ENCODE measurements around the gene PCDHGC3. TPM values are rescaled to one million over a fixed set of nuclear protein-coding genes. Genes with fewer than 3 reads are reported as not detected.
A peak's percentile ranks its signal among the peaks of the same experiment; 100 is the strongest.

PCDHGC3 gene
- total RNA-seq, 4 donors from 2014 or later = 30.0 to 73.4 (median 60.4) TPM

DNA sequence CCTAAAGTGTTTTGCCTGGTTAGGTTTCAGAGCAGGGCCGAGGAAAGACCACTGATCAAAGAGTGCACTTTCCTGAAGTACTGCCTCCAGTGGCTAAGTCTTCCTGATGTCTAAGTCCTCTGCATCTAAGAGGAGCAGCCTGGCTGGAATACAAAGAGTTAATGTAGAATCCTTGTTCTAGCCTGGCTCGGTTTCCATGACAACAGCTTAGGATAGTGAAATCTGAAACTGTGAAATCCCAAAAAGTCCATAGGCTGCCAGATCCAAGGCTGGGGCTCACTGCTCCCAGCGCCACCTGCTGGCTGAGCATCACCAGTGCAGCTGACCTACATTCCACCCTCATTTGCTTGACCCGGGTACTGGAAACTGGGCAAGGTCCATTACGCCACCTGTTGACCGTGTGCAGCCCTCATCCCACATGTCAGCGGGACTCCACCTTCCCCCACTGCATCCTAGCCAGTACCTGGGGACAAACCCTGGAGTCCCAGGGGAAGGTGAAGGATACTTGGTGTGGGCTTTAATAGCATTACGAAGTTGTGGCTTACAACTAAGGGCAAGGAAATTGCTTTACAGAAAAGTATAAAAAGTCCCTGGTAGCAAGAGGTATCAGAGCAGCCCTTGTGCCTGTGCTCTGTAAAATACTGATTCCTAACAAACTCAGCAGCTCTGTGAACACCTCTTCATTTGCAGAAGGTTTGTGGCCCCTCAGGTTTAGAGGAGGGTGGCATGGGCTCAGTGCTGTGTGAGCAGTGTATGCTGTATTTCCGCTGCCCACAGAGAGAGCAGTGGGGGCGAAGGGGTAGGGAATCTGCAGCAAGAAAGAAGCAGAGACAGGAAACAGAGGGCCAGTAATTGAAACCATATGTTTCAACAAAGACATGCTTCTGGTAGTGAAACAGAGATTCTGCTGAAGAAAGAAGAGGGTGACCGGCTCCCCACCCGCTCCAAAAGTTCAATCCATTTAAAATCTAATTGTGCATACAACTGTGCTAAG lies 49.1 kb downstream of the PCDHGC3 start:
- Histone ChIP-seq H3K27ac (peak overlapping the region; percentile 69), H3K36me3 (peaks cover 40% of the 10 kb centered on the region), H3K9me3 (no peaks in the 10 kb centered on the region), H3K27me3 (no peaks in the 10 kb centered on the region), H3K4me3 (peak overlapping the region; percentile 14), H3K4me1 (peaks cover 80% of the 10 kb centered on the region)
- WGBS = 38% methylated on average over 10 of the region's 12 CpGs
- TF ChIP-seq POLR2AphosphoS5 (IDR thresholded peaks at IDR 0.05) (peak in 2 of 3 donors; percentile 67 to 74), POLR2A (IDR thresholded peaks at IDR 0.05) (no peak)
- TF ChIP-seq, protein P1, sequence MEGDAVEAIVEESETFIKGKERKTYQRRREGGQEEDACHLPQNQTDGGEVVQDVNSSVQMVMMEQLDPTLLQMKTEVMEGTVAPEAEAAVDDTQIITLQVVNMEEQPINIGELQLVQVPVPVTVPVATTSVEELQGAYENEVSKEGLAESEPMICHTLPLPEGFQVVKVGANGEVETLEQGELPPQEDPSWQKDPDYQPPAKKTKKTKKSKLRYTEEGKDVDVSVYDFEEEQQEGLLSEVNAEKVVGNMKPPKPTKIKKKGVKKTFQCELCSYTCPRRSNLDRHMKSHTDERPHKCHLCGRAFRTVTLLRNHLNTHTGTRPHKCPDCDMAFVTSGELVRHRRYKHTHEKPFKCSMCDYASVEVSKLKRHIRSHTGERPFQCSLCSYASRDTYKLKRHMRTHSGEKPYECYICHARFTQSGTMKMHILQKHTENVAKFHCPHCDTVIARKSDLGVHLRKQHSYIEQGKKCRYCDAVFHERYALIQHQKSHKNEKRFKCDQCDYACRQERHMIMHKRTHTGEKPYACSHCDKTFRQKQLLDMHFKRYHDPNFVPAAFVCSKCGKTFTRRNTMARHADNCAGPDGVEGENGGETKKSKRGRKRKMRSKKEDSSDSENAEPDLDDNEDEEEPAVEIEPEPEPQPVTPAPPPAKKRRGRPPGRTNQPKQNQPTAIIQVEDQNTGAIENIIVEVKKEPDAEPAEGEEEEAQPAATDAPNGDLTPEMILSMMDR (IDR thresholded peaks at IDR 0.05) = peak; percentile 97 to 99
- peak; percentile 90 to 92 for DNase-seq (ENCODE audit: low spot score in 2 of 2)

DNA sequence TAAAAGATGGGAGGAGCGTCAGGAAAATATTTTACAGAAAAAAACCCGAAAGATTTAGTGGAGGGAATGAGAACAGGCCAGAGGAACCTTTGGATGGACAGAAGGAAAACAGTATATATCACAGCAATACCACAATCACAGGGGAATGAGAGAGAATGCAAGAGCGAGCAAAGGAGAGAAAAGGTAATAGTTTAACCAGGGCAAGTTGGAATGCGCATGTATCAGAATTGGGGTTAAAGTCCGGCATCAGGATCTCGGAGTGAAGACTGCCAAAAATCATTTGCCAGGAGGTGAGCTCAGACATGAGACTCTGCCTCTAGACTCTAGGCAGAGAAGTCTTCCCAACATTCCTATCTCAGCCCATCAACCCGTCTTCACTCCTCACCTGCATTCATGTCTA lies 49.9 kb downstream of the PCDHGC3 start:
- Histone ChIP-seq H3K27me3 (no peaks in the 10 kb centered on the region), H3K27ac (peak overlapping the region; percentile 69), H3K4me1 (peaks cover 76% of the 10 kb centered on the region), H3K4me3 (no peak overlapping the region), H3K36me3 (peaks cover 40% of the 10 kb centered on the region), H3K9me3 (no peaks in the 10 kb centered on the region)
- DNase-seq (ENCODE audit: low spot score in 2 of 2) = no peak
- TF ChIP-seq POLR2AphosphoS5 (IDR thresholded peaks at IDR 0.05) (no peak), EP300 (IDR thresholded peaks at IDR 0.05) (no peak), POLR2A (IDR thresholded peaks at IDR 0.05) (no peak)
- TF ChIP-seq, protein P1 (IDR thresholded peaks at IDR 0.05) = no peak
- 75% methylated on average over 7 of the region's 7 CpGs for WGBS

DNA sequence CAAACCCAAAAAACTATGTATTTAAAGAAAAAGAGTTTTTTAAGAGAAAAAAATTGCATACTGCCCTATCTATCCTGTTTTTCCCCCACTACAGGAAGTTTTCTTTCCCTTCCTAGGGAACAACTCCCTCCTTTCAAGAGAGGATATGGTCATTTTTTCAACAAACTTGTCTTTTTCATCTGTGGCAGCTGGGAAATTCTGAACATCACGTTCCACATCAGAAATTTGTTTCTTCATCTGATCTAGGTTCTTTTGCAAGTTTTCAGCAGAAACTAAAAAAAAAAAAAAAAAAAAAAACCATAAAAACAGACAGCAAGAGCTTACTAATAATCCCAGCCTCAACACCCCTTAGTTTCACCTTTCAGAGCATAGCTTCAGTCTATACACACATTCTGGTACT lies 51.7 kb downstream of the PCDHGC3 start:
- Histone ChIP-seq H3K4me1 (peaks cover 58% of the 10 kb centered on the region), H3K36me3 (peaks cover 40% of the 10 kb centered on the region), H3K9me3 (no peaks in the 10 kb centered on the region), H3K27ac (peak overlapping the region; percentile 67), H3K27me3 (no peaks in the 10 kb centered on the region), H3K4me3 (no peak overlapping the region)
- no peak for TF ChIP-seq EP300 (IDR thresholded peaks at IDR 0.05)
- no peak for TF ChIP-seq POLR2AphosphoS5 (IDR thresholded peaks at IDR 0.05)
- no peak for TF ChIP-seq POLR2A (IDR thresholded peaks at IDR 0.05)
- TF ChIP-seq, protein P1 (IDR thresholded peaks at IDR 0.05) = no peak
- WGBS = 74% methylated on average over 1 of the region's 1 CpG
- no peak for DNase-seq (ENCODE audit: low spot score in 2 of 2)

Other genes with a start within 250 kb of the PCDHGC3 start
- 1 to 10 TPM in 3 of 4 donors, under 1 TPM in 1; 0.68 to 2.3 (median 1.6) TPM for gene PCDHB15, start 230.6 kb upstream of the PCDHGC3 start, total RNA-seq
- 1 to 10 TPM in 2 of 4 donors, under 1 TPM in 2; 0.57 to 4.5 (median 0.99) TPM for gene SLC25A2, start 171.9 kb upstream of the PCDHGC3 start, total RNA-seq
- 10 to 100 TPM; 47.3 to 70.3 (median 62.7) TPM for gene TAF7, start 155.2 kb upstream of the PCDHGC3 start, total RNA-seq
- gene PCDHGA1, start 145.5 kb upstream of the PCDHGC3 start, total RNA-seq = under 1 TPM; 0.26 to 0.38 (median 0.33) TPM
- 1 to 10 TPM; 2.0 to 3.4 (median 2.9) TPM for gene PCDHGA2, start 137.2 kb upstream of the PCDHGC3 start, total RNA-seq
- 1 to 10 TPM; 1.3 to 2.3 (median 1.7) TPM for gene PCDHGA3, start 132.1 kb upstream of the PCDHGC3 start, total RNA-seq
- gene PCDHGB1, start 125.9 kb upstream of the PCDHGC3 start, total RNA-seq = 1 to 10 TPM; 1.2 to 4.3 (median 2.8) TPM
- 1 to 10 TPM; 2.0 to 5.6 (median 3.2) TPM for gene PCDHGA4, start 120.9 kb upstream of the PCDHGC3 start, total RNA-seq
- gene PCDHGB2, start 116.0 kb upstream of the PCDHGC3 start, total RNA-seq = 1 to 10 TPM; 2.6 to 6.5 (median 3.8) TPM
- 1 to 10 TPM; 1.5 to 4.0 (median 2.7) TPM for gene PCDHGA5, start 111.8 kb upstream of the PCDHGC3 start, total RNA-seq
- gene PCDHGB3, start 105.7 kb upstream of the PCDHGC3 start, total RNA-seq = 1 to 10 TPM; 4.3 to 9.7 (median 7.5) TPM
- gene PCDHGA6, start 102.1 kb upstream of the PCDHGC3 start, total RNA-seq = 1 to 10 TPM; 3.3 to 7.3 (median 5.3) TPM
- gene PCDHGA7, start 93.2 kb upstream of the PCDHGC3 start, total RNA-seq = 1 to 10 TPM; 2.7 to 5.6 (median 4.5) TPM
- gene PCDHGB4, start 88.3 kb upstream of the PCDHGC3 start, total RNA-seq = 10 to 100 TPM in 1 of 4 donors, 1 to 10 TPM in 3; 4.1 to 10.3 (median 7.2) TPM
- 1 to 10 TPM; 1.1 to 5.1 (median 2.1) TPM for gene PCDHGA8, start 83.3 kb upstream of the PCDHGC3 start, total RNA-seq
- gene PCDHGB5, start 78.0 kb upstream of the PCDHGC3 start, total RNA-seq = 10 to 100 TPM; 13.3 to 27.4 (median 15.3) TPM
- gene PCDHGA9, start 73.2 kb upstream of the PCDHGC3 start, total RNA-seq = 10 to 100 TPM in 1 of 4 donors, 1 to 10 TPM in 3; 4.9 to 20.8 (median 7.9) TPM
- gene PCDHGB6, start 67.9 kb upstream of the PCDHGC3 start, total RNA-seq = 10 to 100 TPM in 1 of 4 donors, 1 to 10 TPM in 3; 4.5 to 13.8 (median 8.2) TPM
- gene PCDHGA10, start 63.0 kb upstream of the PCDHGC3 start, total RNA-seq = 10 to 100 TPM in 2 of 4 donors, 1 to 10 TPM in 2; 7.0 to 23.6 (median 10.3) TPM
- gene PCDHGB7, start 58.3 kb upstream of the PCDHGC3 start, total RNA-seq = 10 to 100 TPM in 2 of 4 donors, 1 to 10 TPM in 2; 9.2 to 18.3 (median 9.9) TPM
- 10 to 100 TPM in 1 of 4 donors, 1 to 10 TPM in 3; 3.4 to 14.3 (median 6.9) TPM for gene PCDHGA11, start 54.9 kb upstream of the PCDHGC3 start, total RNA-seq
- 10 to 100 TPM in 1 of 4 donors, 1 to 10 TPM in 3; 2.9 to 13.4 (median 6.6) TPM for gene PCDHGA12, start 45.5 kb upstream of the PCDHGC3 start, total RNA-seq
- 10 to 100 TPM in 3 of 4 donors, 1 to 10 TPM in 1; 2.7 to 30.6 (median 15.0) TPM for gene PCDHGC4, start 9.1 kb downstream of the PCDHGC3 start, total RNA-seq
- 10 to 100 TPM in 1 of 4 donors, 1 to 10 TPM in 3; 1.6 to 10.5 (median 3.2) TPM for gene PCDHGC5, start 13.1 kb downstream of the PCDHGC3 start, total RNA-seq
- gene DIAPH1, start 143.0 kb downstream of the PCDHGC3 start, total RNA-seq = 100 to 1,000 TPM in 1 of 4 donors, 10 to 100 TPM in 3; 83.0 to 115 (median 95.1) TPM
- gene HDAC3, start 160.9 kb downstream of the PCDHGC3 start, total RNA-seq = 10 to 100 TPM; 50.0 to 79.2 (median 59.4) TPM
- 1 to 10 TPM; 2.9 to 9.0 (median 5.7) TPM for gene RELL2, start 161.0 kb downstream of the PCDHGC3 start, total RNA-seq
- gene FCHSD1, start 175.5 kb downstream of the PCDHGC3 start, total RNA-seq = 100 to 1,000 TPM in 2 of 4 donors, 10 to 100 TPM in 2; 40.1 to 117 (median 77.1) TPM
- gene ARAP3, start 206.3 kb downstream of the PCDHGC3 start, total RNA-seq = 1 to 10 TPM; 1.5 to 7.4 (median 4.3) TPM